GM19468 (cell line): ENCODE data around the gene CYP46A1.
"Not testable (repeated sequence)": the region's sequence is repeated elsewhere in the genome, so short reads cannot be mapped to it uniquely, and the experiment has no call there.

Experiments used
- ATAC-seq: cut with Tn5 transposase; IDR thresholded peaks from one replicate; pipeline ENCODE4 v1.9.1; 2021; ENCODE audit warnings: mild to moderate bottlenecking, moderate library complexity, moderate number of reproducible peaks; ENCODE audit not compliant: unreplicated experiment; ENCODE audit errors: extremely low read depth

The CYP46A1 gene

DNA sequence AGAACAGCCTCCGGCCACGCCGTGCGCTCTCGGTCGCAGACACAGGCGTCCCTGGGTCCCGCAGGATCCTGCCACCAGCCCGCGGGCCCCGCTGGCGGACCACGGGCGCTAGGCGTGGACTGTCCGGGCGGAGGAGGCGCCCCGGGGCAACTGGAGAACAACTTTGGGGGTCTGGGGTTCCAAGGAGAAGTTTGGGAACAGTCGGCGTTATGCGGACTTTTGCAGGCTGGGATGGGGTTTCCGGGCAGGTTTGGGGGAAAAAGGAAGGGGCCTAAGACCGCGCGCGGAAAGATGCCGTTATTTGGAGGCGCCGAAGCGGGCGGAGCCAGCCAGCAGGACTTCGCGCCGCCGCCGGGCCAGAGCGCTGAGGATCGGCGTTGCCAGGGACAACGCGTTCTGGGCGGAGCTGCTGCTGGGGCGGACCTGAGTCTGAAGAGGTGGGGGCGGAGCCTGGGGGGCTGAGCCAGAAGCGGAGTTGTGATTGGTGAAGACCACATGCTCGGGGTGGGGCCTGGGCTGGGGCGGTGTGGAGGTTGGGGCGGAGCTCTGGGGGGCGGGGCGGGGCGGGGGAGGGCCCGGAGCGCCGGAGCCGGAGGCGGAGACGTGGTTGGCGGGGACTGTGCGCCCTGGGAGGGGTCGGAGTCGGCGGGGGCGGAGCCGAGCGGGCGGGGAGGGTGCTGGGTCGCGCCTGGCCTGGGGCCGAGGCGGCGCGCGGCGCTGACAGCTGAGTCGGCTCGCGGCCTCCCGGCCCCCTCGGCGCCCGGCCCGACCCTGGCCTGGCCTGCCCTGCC is at the start of gene CYP46A1:
CYP46A1 (plus strand) TSS at position 680 of the 791 bp plus-strand sequence. CDS start 120 bp downstream, outside the sequence.
- peak; percentile 83 for ATAC-seq

DNA sequence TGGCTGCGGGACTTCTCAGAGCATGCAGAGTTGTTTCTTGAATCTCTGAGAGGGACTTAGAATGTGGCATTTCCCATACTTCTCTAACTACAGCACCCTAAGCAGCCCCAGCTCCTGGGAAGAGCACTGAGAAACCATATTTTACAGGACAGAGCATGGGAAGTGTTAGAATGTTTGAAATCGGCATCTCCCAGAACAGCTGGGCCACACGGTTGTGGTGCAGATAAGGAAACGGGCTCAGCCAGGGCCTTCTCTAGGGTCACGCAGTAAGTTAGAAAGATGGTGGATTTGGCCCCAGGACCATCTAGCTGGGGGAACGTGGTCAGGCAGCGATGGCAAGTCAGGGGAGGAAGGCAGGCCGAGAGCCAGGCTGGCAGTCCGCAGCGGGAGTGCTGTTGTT is 49.7 kb upstream of the CYP46A1 start:
- ATAC-seq, result no peak

DNA sequence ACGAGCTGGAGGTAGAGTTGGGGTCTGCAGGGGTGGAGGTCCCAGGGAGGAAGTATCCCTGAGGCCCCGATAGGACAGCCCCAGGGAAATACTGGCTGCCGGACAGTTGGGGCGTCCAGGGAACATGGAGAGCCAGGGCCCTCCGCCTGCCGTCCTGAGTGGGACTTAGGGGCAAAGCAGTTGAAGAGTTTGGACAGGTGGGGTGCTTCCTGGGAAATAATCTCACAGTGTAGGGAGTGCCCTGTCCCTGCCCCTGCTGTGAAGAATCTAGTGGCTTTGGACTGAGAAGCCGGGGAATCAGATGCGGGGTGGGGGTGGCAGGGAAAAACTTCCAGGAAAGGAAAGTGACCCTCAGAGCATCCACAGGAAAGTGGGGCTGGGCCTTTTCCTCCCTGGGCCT is 49.0 kb upstream of the CYP46A1 start:
- no peak for ATAC-seq

DNA sequence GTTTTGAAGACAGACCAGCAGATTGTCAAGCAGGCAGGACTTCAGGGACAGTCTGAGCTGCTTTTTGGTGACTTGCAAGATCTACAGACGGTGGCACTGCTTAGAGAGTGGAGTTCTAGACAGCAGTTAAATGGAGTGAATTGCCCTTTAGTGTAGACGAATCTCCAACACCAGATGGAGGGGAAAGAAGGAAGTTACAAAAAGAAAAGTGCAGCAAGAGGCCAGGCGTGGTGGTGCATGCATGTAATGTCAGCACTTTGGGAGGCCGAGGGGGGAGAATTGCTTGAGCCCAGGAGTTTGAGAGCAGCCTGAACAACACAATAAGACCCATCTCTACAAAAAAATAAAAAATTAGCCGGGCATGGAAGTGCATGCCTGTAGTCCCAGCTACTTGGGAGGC is 47.6 kb upstream of the CYP46A1 start:
- no peak for ATAC-seq

DNA sequence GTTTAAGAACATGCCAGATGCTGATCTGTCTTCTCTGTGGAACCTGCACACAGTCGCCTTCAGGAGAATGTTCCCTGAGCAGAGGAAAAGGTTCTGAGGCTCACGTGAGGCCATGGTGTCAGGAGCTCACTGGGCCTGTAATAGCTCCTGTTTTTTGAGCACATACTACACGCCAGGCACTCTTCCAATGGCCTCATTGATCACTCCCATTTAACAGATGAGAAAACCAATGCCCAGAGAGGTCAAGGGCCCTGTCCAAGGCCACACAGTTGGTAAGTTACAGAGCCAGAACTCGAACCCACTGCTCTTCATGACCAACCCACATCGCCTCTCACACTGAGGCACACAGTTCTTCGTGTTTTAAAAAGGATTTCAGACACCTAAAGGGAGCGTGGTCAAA is 46.5 kb upstream of the CYP46A1 start:
- no peak for ATAC-seq

DNA sequence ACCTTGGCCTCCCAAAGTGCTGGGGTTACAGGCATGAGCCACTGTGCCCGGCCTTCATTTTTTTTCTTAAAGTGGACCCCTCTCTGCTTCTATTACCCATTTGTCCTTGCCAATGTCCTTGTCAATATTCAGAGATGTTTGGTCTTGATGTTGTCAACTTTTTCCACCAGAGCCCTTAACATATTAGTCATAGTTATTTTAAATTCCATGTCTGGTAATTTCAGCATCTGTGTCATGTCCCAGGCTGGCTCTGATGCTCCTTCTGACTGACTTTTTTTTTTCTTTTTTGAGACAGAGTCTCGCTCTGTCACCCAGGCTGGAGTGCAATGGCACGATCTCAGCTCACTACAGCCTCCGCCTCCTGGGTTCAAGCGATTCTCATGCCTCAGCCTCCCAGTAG is 41.3 kb upstream of the CYP46A1 start:
- not testable (repeated sequence) for ATAC-seq

DNA sequence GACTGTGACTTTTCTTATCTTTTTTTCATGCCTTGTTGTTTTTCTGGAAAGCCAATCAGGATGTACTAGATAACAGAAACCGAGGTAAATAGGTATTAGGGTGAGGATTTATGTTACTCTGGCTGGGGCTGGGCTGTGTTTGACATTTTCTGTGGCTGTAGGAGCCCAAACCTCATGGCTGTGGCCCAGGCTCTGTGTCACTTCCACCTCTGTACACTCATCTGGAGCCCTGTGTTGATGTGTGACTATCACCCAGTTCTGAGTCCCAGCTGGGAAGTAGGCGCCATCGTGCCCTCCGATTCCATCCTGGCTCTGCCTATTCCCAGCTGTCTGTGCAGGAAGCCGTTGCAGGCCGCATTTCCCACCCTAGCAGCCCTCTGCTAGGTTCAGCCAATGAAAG is 40.8 kb upstream of the CYP46A1 start:
- no peak for ATAC-seq

DNA sequence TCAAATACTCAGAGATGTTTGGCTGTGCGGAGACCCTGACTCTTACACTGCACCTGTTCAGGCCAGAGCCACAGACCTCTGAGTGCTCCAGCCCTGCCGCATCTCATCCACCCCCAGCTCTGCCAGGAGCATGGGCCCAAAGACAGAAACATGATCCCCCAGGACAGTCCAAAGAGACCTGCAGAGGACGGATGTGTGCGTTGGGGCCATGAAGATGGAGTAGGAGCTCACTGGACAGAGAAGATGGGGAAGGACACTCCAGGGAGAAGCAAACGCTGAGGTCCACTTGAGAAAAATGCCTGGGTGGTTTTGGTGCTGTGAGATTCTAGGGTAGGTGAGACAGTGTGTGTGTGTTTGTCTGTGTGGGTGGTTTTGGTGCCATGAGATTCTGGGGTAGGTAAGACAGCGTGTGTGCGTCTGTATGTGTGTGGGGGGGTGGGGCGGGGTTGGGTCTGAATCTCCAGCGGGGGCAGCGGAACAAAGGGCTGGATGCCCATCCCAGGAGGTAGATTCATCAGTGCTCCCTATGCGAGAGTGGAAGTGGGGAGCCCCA is 40.0 kb upstream of the CYP46A1 start:
- ATAC-seq, result no peak

DNA sequence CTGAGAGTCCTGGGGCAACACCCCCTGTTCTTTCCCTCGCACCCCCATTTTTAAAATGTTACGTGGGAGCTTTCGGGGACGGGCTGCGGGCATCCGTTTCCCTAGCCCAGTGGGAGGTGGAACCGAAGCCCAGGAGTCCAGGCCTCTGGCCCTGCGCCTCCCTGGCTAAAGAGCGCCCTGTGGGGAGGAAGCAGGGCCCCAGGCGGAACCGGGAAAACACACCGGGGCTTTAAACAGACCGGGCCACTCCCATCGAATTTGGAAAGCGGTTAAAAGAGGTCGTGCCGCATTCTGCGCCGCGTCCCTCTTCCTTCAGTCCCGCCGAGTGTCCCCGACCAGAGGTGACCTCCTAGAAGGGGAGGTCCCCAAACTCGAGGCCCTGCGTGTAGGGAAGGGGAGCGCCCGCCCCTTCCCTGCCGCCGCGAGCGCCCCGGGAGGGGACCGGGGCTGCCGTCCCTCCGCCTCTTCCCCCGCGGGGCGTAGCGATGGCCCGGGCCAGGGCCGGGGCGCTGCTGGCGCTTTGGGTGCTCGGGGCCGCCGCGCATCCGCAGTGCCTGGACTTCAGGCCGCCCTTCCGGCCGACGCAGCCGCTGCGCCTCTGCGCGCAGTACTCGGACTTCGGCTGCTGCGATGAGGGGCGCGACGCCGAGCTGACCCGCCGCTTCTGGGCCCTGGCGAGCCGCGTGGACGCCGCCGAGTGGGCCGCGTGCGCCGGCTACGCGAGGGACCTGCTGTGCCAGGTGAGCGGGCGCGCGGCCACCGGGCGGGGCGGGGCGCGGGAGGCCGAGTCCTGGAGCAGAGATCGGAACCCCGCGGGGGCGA is 39.2 kb upstream of the CYP46A1 start, which contains the start of gene HHIPL1:
HHIPL1 (plus strand) TSS at position 407 of the 822 bp plus-strand sequence; CDS start at position 486, 79 bp downstream.
- ATAC-seq, result no peak

DNA sequence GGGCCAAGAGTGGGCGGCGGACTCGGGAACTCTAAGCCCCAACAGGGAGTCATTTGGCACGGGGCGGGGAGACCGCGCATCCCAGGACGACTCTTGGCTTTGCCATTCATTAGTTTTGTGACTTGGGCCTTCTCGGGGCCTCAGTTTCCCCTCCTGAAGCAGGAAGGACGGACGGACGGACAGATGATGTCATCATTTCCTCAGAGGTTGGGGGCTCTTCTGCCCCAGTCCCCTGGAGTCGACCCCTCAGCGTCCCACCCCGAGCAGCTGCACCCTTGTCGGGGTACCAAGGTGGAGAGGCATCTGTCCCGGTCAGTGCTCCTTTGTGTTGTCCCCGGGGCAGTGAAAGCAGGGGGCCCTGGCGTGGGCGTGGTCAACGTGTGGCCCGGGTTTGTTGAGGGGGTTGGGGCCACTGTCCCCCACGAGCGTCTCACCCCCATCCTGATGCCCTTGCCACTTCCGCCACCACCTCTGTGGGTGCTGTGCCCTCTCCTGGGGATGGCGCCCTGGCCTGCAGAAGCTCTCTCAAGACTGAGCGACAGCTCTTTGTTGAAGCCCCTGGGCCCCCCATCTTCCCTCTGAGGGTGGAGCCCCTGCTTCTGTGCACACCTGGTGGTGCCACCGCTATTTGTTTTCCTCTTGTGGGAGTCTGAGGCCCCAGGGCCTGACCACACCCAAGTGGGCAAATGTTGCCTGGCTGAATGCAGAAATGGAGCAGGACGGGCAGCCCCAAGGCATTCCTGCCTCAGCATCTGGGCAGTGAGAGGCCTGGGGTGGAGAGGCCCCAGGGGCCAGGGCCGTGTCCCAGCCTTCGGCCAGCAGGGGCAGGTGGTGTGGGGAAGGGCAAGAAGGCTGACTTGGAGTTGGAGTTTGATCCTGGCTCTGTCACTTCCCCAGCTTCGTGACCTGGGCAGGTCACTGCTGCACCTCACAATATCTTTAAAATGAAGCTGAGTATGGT is 38.3 kb upstream of the CYP46A1 start:
- no peak for ATAC-seq

DNA sequence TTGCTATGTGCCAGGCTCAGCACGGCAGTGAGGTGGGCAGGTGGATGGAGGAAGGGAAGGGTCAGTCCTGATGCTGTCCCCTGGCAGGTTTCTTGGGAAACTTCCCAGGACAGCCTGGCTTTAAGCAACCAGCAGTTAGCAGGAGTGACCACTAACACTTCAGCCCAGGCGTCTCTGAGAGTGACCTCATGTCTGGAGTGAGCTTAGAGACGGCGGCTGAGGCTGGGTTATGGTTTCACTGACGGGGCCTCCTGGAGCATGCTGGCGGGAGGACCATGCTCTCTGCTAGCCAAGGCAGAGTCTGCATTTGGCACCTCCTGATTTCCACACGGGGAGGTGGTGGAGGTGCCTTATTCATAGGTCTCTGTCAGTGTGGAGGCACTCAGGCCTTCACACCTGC is 36.7 kb upstream of the CYP46A1 start:
- ATAC-seq, result no peak

DNA sequence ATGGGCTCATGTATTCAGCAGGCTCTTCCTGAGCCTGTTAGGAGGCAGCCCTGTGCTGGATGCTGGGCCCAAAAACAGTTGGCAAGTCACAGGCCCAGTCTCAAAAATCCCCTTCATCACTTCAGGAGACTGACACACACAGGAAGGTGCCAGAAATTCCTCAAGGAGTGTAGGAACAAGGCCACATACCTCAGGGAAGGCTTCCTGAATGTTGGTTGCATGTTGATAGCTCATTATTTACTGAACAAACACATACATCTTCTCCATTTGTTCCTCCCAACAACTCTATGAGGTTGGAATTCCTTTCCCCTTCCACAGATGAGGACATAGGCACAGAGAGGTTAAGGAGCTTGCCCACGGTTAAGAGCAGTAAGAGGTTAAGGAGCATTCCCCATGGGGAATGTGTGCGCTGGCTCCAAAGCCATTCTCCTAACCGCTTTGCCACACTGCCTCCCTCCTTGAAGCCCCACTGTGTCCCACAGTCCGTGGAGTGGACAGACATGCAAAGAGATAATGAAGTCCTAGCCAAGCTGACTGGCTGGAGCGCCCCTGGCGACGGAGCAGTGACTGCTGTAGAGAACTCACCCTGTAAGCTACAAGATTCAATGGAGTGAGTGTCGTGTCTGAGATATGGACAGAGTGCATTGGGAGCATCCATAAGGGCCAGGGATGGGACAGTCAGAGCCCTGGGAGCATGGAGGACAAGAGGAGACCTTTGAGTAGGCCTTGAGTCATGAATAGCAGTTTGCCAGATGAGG is 35.9 kb upstream of the CYP46A1 start:
- no peak for ATAC-seq

DNA sequence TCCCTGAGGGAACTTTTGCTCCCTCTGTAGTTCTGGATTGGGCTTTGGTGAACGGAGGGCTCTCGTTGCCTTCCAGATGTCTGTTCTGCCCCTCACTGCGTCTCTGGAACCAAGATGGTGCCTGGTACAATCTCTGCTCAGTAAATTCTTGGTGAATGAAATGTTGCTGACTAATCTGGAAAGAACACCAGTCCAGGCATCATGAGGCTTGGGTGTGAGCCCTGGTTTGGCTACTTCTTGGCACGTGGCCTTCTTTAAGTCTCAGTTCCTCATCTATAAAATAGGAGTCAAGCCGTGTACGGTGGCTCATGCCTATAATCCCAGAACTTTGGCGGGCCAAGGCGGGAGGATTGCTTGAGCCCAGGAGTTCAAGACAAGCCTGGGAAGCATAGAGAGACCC is 34.9 kb upstream of the CYP46A1 start:
- no peak for ATAC-seq

DNA sequence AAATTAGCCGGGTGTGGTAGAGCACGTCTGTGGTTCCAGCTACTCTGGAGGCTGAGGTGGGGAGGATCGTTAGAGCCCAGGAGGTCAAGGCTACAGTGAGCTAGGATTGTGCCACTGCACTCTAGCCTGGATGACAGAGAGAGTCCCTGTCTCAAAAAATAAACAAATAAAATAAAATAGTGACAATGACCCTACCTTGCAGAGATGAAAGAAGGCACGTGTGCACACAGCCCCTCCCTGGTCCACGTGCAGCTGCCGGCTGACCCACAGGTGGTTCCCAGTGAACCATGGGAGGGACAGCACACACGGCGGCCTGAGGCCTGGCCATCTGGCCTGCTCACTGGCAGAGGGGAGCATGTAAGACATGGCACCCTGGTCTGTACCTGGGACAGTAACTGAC is 34.5 kb upstream of the CYP46A1 start:
- no peak for ATAC-seq

DNA sequence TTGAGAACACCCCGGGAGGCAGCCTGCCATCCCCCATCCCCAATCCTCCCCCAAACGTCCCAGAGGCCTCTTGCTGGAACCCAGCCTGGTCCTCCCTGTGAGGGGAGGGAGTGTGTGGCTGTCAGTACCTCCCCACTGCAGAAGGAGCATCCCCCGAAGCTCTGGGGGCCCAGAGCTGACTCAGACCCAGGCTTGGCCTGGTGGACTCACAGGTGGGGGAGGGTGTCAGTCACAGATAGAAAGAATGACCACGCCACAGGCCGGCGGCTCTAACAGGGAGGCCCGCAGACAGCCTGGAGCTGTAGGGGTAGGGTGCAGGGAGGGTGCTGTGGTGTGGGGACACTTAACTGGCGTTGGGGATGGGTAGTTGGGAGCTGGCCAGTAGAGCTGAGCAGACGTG is 33.9 kb upstream of the CYP46A1 start:
- ATAC-seq, result no peak

DNA sequence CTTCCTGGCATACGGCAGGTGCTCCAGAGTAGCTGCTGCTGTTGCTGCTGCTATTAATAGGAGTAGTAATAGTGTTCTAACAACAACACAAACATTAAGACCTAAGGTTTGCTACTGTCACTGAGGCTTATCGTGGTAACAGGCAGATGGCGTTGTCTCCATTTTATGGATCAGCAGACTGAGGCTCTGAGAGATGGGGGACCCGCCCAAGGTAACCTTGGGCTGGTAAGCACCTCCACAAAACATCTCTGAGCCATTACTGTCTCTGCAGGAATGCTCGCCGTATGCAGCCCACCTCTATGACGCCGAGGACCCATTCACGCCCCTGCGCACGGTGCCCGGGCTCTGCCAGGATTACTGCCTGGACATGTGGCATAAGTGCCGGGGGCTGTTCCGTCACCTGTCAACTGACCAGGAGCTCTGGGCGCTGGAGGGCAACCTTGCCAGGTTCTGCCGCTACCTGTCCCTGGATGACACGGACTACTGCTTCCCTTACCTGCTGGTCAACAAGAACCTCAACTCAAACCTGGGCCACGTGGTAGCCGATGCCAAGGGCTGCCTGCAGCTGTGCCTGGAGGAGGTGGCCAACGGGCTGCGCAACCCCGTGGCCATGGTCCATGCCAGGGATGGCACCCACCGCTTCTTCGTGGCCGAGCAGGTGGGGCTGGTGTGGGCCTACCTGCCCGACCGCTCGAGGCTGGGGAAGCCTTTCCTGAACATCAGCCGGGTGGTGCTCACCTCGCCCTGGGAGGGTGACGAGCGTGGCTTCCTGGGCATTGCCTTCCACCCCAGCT is 31.9 kb upstream of the CYP46A1 start:
- no peak for ATAC-seq

DNA sequence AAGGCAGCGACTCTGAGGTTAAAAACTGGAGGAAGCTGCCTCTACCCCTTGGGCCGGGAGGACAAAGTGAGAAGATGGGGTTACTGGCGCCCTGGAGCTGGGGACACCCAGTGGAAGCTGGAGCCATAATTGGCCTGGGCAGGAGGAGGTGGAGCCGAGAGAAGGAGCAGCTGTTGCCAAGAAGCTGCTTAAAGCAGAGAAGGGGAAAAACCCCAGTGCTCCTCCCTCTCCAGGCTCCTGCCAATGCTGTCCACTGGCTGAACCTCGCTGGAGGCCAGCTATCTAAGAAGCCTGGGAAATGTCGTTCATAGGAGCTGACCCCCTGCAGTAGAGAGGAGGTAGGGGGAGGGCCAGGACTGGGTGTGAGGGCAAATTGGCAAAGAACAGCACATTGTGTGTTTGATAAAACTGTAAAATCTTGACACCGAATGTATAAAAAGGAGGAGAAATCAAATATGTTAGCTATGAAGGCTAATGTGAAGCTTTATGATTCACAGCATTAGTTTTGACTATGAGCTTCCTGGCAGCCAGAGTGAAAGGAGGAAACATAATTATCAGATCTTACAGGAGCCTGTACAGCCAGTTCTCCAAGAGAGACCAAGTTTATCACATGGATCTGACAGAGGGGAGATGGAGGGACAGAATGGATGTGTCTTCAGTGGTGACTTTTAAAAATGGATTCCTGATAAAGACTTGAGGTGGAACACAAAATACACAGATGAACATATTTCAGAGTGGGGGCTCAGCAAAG is 29.7 kb upstream of the CYP46A1 start:
- ATAC-seq, result no peak

DNA sequence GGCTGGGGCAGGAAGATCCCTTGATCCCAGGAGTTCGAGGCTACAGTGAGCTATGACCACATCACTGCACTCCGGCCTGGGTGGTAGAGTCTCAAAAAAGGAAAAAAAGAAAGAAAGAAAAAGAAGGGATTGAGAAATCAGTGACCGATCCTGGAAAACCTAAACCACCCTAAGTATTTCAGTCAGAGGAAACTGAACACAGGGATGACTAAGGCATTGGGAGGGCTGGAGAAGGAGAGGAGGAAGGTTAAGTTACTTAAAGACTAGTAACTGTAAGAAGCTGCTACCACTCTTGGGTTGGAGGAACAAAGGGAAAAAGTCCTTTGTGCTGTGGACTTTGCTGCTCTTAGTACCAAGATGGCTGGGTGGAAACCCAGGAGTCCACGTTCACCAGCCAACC is 28.6 kb upstream of the CYP46A1 start:
- ATAC-seq, result no peak
